GM21447 (cell line): Measurements from ENCODE around the gene ACTN4.
A peak's percentile ranks its signal among the peaks of the same experiment; 100 is the strongest.

Experiments
- ATAC-seq: cut with Tn5 transposase; IDR thresholded peaks from one replicate; pipeline ENCODE4 v1.9.1; 2021; ENCODE audit not compliant: unreplicated experiment

ACTN4 gene

DNA sequence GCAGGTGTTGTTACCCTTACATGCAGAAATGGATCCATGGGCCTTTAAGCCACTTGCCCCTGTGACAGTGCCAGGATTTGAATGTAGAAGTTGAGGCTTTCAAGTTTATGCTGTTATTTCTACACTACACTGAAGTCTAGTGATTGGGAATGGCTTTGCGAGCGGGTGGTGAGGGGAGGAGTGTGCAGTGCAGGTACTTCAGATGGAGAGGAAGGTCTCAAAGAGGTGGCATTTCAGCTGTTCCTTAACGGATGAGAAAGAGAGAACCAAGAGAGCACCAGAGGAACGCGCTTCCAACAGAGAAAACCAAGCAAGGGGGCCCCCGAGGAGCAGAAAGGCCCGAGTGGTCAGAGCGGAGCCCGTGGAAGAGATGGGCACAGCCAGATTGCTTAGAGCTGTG, 13.3 kb downstream of the ACTN4 start:
- no peak for ATAC-seq

DNA sequence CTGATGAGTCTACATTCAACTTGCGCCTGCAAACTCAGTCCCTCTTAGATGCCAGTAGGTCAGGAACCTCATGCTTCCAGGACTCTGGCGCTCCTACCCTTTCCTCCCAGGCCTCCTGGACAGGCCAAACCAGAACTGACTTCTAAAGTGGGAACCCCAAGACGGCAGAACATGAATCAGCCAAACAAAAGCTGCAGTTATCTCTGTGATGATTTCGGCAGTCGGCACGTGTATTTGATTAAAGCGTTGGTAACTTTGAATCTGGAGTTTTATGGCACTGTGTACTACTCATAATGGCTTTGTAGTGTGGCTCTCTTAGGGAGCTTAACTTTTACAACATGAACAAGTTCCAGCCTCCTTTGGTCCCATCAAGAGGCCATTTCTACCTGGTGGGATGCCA, 13.7 kb downstream of the ACTN4 start:
- ATAC-seq = no peak

DNA sequence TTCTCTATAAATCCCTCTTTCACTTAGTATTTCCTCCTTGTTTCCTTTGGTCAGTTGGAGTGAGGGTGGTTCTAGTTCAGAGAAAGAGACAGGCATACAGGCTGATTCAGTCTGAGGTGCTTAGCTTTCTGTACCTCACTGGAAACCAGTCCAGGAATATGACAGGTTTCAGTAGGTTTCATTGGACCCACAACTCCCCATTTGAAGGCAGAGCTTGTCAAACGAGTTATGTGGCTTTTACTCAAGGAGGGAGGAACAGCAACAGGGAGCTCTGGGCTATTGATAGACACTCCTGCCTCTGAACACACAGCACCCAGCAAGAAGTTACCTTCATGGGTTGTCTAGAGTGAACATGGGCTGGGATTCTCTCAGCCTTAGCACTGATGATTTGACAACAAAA, 14.5 kb downstream of the ACTN4 start:
- ATAC-seq = no peak

DNA sequence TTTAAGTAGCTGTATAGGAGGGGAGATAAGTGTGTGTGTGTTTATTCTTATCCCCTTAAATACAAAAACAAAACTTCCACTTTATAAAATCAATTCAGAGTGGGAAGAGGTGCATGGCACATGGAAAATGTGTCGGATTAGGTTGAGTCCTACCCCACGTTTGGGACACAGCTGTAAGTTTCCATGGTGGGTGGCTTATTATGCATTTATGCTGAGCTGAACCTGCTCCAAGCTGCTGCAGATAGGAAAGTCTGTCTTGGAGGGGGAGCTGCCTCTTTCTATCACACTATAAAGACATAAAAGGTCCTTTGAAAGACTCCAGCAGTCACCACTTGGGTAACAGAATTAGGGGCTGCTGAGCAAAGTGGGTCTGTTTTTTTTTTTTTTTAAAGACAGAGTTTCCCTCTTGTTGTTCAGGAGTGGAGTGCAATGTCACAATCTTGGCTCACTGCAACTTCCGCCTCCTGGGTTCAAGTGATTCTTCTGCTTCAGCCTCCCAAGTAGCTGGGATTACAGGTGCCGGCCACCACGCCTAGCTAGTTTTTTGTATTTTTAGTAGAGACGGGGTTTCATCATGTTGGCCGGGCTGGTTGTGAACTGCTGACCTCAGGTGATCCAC, 15.2 kb downstream of the ACTN4 start:
- ATAC-seq = no peak

DNA sequence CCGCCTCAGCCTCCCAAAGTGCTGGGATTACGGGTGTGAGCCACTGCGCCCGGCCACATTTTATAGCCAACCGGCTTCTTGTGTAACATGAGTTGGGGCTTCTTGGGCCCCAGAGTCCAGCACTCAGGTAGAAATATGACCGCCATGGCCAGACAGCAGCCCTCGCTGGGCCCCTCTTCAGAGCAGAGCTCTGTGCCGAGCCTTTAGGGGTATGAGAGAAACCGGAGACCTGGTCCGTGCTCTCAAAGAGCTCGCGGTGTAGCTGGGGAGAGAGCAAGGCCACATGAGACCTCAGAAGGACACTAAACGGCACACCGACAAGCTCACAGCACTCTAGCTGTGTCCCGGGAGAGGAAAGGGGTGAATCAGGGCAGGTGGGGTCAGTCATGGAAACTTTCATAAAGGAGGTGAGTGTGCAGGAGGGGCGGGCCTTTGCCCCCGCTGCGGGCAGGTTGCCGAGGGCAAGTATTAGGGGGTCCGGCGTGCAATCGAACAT, 15.8 kb downstream of the ACTN4 start:
- ATAC-seq = no peak

DNA sequence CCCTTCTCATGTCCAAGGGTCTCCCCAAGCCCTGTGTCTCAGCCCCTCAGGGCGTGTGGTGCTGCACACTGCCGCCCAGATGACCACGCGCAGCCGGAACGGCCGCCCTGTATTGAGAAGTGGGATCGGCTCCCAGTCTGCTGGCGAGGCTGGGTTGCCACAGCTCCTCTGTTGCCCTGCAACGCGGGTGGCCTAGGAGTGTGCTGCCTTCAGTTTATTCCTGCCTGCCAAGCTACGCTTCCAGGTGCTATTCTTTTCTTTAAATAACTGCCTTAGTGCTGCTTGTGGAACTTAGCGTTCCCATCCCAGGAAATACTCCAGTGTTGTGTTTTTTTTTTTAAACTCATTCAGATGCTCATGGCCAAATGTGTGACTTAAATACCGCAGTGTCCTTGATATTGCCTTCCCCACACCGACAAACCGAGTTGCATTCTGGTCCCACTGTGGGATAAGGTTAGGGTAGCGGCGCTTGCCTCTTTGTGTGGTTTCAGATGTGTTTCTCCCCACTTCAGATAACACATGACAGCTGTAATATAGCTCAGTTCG, 16.6 kb downstream of the ACTN4 start:
- no peak for ATAC-seq

DNA sequence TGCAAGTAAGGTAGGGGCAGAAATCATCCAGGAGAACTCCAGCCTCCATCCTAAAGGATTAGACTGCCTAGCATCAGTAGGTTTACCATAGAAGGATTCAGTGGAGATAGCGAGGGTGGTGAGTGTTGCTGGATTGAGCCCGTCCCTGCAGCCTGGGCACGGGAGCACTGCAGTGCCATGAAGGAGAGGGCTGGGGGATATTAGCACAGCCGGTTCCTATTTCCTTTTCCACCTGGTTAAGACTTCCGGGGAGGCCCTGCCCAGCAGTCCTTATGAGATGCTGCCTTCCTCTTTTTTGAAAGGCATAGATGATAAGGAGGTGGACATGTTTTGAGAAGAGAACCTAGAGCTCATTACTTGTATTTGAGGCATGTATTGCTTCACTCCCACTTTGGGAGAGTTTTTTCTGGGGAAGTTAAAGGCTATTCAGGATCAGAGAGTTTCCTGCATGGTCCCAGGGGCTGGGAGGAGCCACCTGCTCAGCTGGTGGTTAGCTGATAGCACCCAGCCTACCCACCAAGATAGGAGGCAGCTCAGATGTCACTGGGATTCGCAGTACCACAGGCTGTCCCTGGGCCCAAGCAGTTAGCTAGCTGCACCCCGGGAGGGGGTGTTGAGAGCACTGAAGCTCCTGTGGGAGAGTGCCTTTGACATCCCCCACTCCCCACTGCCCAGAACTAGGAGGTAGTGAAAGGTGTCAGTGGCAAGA, 17.2 kb downstream of the ACTN4 start:
- ATAC-seq = no peak

DNA sequence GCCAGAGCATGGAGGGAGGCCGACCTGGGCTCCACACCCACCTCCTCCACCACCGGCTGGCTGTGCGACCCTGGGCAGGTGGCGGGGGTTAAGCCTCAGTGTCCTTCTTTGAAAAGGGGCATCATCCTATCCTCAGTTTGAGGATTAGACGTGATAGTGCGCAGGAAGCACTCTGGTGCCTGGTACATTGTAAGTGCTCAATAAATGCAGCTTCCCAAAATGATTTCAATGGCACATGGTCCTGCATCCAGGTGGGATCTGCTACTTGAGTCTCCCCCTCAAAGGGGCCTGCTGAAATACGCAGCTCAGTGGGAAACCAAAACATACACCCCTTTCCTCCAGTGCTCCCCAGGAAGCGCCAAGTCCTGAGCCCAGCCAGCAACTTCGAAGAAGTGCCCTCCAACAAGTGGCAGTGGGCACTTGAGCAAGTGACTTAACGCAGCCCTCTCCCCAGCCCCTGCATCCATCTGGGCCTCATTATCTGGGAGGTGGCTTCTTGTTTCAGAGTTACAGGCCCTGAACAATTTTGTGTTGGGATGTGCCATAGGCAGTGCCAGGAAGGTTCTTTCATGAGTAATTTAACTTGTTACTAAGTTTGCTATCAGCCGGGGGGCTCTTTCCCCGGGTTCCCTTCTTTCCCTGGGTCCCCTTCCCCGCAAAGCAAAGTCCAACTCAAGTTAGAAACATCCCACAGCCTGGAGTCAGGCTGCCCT, 17.9 kb downstream of the ACTN4 start:
- ATAC-seq = no peak

DNA sequence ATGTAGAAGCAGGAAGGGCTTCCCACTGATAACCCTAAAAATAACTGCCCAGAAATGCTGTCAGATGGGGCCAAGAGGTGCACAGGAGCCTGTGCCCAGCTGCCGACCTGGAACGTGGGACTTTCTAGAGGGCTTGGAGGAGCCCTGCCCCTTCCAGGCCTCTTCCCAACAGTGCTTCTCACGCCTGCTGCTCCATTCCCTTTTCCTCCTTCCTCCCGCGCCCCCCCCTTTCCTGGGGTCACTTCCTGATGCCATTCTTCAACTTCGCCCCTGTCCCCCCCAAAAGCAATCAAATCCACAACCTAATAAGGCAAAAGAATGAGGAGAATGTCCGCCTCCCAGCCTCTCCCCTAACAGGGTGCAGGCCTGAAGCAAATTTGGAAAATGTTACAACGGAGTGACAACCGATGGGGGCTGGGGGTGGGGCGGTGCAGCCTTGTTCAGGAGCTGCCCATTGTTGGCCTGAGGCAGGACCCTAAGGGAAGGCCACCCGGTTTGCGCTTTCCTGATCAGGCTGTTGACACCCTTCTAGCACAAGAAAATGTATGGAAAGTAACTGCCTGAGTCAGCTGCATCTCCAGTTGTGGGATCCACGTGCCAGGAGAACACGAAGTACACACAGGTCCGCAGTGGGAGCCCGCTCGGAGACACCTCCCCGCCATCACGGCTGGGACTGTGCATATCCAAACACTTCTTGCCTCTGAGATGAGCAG, 18.7 kb downstream of the ACTN4 start:
- ATAC-seq = no peak

DNA sequence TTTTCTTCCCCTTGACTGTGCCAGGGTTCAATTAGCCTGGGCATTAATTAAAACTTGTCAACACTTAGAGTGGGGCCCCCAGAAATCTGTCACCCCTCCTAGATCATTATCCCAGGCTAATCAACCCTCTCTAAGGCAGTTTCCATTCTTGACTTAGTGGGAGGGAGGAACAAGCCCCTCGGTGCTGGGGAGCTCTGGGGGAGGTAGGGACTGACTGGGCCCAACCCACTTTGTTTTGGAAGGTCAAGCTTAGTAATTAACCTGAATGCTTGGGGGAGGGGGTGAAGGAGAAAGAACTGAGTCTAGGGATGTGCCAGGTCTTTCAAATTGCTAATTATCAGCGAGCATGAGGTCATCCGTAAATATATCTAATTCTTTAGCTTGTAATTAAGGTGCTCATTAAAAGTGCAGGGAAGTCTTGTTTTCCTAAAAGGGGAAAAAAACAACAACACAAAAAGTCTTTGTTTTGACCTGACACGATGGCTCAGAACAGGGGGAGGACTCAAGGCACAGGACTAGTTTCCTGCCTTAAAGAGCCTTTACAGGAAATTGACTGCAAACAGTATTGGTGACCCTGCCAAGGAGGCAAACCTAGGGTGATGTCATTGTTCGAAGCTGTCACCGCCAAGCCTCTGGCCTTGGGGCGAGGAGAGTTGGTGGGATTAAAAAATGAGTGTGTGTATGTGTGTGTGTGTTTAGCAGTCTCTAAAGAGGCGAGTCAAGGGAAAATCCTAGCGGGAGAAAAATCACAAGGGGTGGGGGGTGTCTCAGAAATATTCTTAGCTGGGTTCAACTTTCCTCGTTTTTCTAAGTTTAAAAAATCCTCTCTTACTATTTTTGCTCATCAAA, 19.4 kb downstream of the ACTN4 start:
- ATAC-seq = peak; percentile 59

DNA sequence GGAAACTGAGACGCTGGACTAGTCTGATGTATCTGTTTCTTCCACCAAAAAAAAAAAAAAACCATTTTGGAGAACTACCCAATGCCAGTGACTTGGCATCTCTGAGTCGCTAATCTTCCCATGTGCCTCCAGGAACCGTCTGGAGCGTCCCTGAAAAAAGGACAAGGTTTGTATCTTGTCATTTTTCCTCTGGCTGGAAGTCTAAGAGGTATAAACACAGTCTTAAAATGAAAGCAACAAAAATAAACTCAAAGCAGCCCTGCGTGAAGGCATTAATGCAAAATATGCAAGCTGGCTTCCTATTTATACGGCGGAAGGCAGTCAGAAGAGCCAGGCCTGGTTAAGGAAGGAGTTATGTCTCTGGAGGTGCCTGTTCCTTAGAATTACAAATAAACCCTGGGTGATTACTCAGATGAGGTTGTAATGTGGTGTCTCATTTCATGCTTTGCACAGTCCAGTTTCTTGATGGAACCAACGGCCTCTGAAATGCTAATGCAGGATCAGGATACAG, 20.3 kb downstream of the ACTN4 start:
- ATAC-seq = no peak

DNA sequence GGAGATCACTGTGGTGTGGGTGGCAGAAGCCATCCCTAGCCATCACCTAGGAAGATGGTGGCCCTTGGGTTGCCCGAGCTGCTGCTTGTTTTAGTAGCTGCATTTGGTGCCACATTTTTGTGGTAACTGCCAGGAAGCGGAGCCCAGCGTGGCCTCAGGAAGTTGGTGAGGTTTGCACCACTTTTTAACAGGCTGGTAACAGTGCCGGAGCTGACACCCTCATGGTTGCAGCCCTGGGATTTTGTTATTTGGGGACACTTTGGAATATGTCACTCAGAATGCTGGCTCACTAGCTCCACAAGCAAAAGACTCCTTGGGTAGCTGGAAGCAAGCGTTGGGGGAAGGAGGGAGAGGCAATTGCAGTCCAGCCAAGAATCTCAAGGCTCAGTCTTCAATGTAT, 22.1 kb downstream of the ACTN4 start:
- ATAC-seq = no peak

DNA sequence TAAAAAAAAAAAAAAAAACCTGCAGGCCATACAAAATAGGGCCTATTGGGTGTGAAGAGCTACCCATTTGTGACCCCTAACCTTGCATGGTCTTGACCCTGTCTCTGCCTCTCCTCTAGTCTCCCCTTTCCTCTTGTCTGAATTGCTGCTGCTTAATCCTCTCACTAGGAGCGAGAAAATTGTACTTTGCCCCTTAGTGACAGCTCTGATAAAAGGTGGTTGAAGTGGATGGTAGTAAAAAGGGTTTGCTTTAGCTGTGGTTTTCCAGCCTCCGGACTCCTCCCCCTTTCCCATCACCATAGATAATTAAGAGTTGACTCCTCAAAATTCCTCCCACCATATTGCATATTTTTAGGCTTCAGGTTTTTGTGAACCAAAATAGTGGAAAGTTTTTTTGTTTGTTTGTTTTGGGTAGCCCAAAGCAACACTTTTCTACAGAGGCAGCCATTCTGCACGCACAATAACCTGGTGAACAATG, 23.5 kb downstream of the ACTN4 start:
- ATAC-seq = no peak

DNA sequence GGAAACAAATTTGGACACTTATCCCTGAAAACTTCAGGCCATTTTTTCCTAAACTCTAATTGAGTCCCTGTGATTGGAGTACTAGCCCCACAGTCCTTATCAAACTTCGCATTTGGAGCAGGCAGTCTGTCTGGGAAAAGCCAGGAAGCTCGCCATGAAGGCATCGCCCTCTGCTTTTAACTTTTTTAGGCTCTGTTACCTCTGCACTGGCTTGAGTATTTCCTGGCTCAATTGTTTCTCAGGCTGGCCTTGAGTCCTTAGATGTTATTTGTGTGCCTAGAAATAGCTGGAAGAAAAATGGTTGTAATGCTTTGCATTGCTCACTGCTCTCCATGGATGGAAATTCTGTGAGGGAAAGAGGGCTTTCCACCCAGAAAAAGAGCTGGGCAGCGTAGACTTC, 24.2 kb downstream of the ACTN4 start:
- ATAC-seq = no peak

DNA sequence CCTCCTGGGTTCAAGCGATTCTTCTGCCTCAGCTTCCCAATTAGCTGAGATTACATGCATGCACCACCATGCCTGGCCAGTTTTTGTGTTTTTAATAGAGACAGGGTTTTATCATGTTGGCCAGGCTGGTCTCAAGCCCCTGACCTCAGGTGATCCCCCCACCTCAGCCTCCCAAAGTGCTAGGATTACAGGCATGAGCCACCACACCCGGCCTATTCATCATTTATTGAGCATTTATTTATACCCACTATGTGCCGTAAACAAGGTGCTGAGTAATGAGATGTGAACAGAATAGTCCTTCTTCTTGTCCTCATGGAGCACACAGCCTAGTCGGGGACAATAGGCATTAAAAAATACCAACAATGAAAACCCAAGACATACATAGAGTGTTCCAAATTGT, 25.6 kb downstream of the ACTN4 start:
- no peak for ATAC-seq

DNA sequence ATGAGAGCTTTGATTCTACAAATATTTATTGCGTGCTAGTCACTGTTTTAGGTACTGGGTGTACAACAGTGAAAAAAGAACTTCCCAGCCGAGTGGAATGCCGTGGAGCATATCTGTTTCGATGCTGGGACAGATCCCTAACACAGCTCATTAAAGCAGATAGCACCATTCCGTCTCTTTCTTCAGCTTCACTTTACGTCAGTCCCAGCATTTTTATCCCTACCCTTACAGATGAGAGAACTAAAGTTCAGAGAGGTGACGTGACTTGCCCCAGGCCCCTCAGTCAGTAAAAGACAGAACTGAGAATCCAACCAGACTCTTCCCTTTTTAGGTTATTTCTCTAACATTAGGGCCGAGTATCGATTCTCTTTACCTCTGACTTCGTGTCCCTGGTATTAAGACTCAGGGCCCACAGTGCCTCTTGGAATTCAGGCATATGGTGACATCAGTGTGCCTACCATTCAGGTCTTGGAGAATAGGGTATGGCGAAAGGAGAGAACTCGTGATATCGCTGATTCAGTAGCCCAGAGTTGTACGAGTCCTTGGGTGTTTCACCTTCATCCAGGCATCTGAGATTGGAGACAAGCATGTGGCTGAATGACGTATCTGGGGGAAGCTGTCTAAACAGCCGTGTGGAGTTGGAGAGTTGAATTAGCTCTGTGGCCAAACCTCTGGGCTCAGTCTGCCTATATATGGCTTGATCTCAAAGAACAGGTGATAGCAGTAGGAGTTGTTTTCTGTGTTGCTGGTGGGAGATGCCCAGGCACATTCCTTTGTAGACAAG, 27.1 kb downstream of the ACTN4 start:
- ATAC-seq = no peak

DNA sequence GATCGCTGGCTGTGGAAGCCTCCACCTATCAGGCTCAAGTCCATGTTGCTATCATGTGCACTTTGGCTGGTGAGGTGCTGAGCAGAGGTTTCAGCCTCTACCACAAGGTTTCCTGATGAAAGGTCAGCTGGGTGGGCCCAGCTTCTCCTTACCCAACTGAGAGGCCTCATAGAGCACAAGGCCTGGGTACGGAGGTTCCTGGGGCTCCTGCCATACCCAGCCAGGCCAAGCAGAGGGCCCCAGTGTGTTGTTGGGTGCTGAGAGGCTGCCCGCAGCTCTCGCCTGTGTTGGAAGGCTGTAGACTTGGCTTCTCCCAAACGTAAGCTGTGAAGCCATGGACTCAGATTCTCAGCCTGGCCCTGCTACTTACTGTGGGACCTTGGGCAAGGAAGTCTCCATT, 28.2 kb downstream of the ACTN4 start:
- no peak for ATAC-seq

DNA sequence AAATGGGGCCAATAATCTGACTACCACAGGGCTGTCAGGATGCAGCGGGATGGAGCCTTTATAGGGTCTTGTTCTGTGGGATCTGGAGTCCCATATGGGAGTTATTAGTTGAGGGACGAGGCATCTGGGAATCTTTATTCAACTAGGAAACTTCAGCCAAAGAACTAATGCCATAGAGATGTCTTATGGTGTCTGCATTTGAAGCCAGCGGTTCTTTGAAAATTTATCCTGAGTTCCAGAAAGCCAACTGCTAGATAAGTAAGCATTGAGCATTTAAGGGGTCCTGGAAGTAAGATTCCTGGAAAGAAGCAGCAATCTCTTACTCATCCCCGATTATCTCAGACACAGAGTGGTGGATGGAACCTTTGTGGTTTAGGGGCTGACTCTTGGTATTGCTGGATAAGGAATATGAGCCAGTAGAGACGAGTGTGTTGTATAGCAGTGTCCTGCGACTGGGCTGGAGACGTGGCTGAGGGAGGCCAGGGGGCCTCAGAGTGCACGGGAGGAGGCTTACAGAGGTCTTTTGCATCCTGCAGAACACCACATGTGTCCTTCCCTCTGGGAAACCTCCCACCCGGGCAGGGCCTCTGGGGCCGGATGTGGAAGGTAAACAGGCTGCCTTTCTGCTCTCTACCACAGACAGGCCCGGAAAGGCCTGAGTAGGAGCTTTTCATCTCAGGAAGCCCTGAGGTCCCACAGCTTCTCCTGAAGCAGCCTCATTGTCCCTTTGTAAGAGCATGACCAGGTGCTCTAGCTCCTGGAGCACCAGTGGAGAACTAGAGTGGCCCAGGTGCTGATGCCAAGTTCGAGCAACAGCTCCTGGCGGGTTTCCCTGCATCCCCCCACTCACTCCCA, 28.8 kb downstream of the ACTN4 start:
- no peak for ATAC-seq
